K562 (cell line): Measurements from ENCODE around the gene CLDN15. TPM values are rescaled to one million over a fixed set of nuclear protein-coding genes. Genes with fewer than 3 reads are reported as not detected.

Experiments
- ATAC-seq: fragments of 200-7000 bp; cut with Tn5 transposase; 3 replicates; pipeline ENCODE4 v1.9.1; 2020; ENCODE audit warnings: moderate library complexity
- BruUV-seq: library from RNA; stranded (reverse); fragments of 400-500 nt; replicated peaks from 2 replicates; lab custom pipeline; 2021; lab: Mats Ljungman, UMichigan
- CTCF ChIA-PET: fragments of 300-600 bp; formaldehyde crosslinking; extraction: SDS; loops from one replicate; lab custom pipeline; 2021; ENCODE audit warnings: low intra/inter-chr PET ratio; lab: Yijun Ruan, JAX
- POLR2A ChIA-PET: fragments of 300-600, 350-650 bp; sonication (Branson Sonifier 250); formaldehyde crosslinking; extraction: SDS; loops from one replicate; lab custom pipeline; 2021; ENCODE audit warnings: antibody characterized with exemption, inconsistent platforms; lab: Yijun Ruan, JAX
- DNase-seq, 4 experiments: peaks; one replicate each; pipeline versions ENCODE4 v3.0.0 to v3.0.0-alpha.2; 2011 to 2018; ENCODE audit warnings: low spot score in 3 of 4, mixed read lengths in 3 of 4; ENCODE audit errors: extremely low read depth in 1 of 4
- FAIRE-seq: peaks from 2 replicates; lab custom pipeline; 2011; peaks lifted over from hg19 to GRCh38; lab: Jason Lieb, UNC
- H2AFZ ChIP-seq: 2 replicates; pipeline ENCODE4 v1.6.0; 2011; ENCODE audit warnings: low read depth, low read length, control low read depth, inconsistent platforms
- H3K27ac ChIP-seq: fragments of 200-600 bp; 3 replicates; pipeline ENCODE4 v1.8.0; 2011; ENCODE audit warnings: low read depth, mild to moderate bottlenecking, control low read depth, inconsistent platforms, low read length, moderate library complexity, mixed read lengths; ENCODE audit errors: extremely low read depth
- H3K27me3 ChIP-seq, 2 experiments: fragments of 300-600 bp in 1 of 2; 2 replicates in 1 of 2; 3 replicates in 1 of 2; pipeline versions ENCODE4 v1.6.0 to v1.8.0; 2011; ENCODE audit warnings: inconsistent platforms in 2 of 2, low read length in 2 of 2, mild to moderate bottlenecking in 1 of 2, mixed read lengths in 1 of 2, moderate library complexity in 1 of 2; ENCODE audit not compliant: control insufficient read depth in 2 of 2, insufficient read depth in 2 of 2
- H3K36me3 ChIP-seq: fragments of 300-600 bp; 3 replicates; pipeline ENCODE4 v1.8.0; 2011; ENCODE audit warnings: mild to moderate bottlenecking, low read length, inconsistent platforms; ENCODE audit not compliant: control insufficient read depth, insufficient read depth
- H3K4me1 ChIP-seq, 2 experiments: fragments of 200-600 bp in 1 of 2; replicated peaks in 1 of 2; 2 replicates in 1 of 2; 3 replicates in 1 of 2; pipeline versions ENCODE4 v1.5.1 to v1.8.0; 2011; ENCODE audit warnings: inconsistent platforms in 2 of 2, low read length in 2 of 2, mild to moderate bottlenecking in 1 of 2, mixed read lengths in 1 of 2, moderate library complexity in 1 of 2; ENCODE audit not compliant: control insufficient read depth in 2 of 2, insufficient read depth in 2 of 2
- H3K4me2 ChIP-seq: 2 replicates; pipeline ENCODE4 v1.6.1; 2011; ENCODE audit warnings: low read length, control low read depth, inconsistent platforms, mixed read lengths; ENCODE audit not compliant: insufficient read depth
- H3K4me3 ChIP-seq: fragments of 200-600 bp; sonication (generic), shearing (Covaris generic); 2 replicates; pipeline ENCODE4 v1.5.1; 2016; ENCODE audit warnings: control low read depth, inconsistent platforms
- H3K79me2 ChIP-seq: fragments of 200-600 bp; 3 replicates; pipeline ENCODE4 v1.8.0; 2011; ENCODE audit warnings: low read length, inconsistent platforms; ENCODE audit not compliant: control insufficient read depth, insufficient read depth
- H3K9ac ChIP-seq, 2 experiments: 2 replicates each; pipeline versions ENCODE4 v1.6.0 to v1.6.1; 2011; ENCODE audit warnings: low read depth in 2 of 2, low read length in 2 of 2, control low read depth in 1 of 2, inconsistent platforms in 1 of 2, mild to moderate bottlenecking in 1 of 2, mixed read lengths in 1 of 2; ENCODE audit not compliant: insufficient read depth in 1 of 2
- H3K9me1 ChIP-seq: one replicate; pipeline ENCODE4 v1.6.0; 2011; ENCODE audit warnings: inconsistent platforms, mild to moderate bottlenecking, low read length, moderate library complexity; ENCODE audit not compliant: control insufficient read depth, insufficient read depth
- H3K9me3 ChIP-seq: replicated peaks from 2 replicates; pipeline ENCODE4 v1.5.1; 2011; ENCODE audit warnings: low read depth, low read length, inconsistent platforms; ENCODE audit not compliant: control insufficient read depth, insufficient read depth
- H4K20me1 ChIP-seq: replicated peaks from 2 replicates; pipeline ENCODE4 v1.6.1; 2011; ENCODE audit warnings: low read length, inconsistent platforms, mixed read lengths; ENCODE audit not compliant: control insufficient read depth, insufficient read depth
- ATF7 ChIP-seq: fragments of 450-650 bp; IDR thresholded peaks from 2 replicates; pipeline ENCODE4 v1.7.1; 2014; ENCODE audit warnings: mild to moderate bottlenecking, moderate library complexity
- DPF2 ChIP-seq: fragments of 450-650 bp; IDR thresholded peaks from 2 replicates; pipeline ENCODE4 v1.6.1; 2016
- FOXK2 ChIP-seq, 2 experiments: fragments of 450-650 bp; IDR thresholded peaks in 1 of 2; conservative IDR thresholded peaks in 1 of 2; 2 replicates each; pipeline ENCODE4 v1.6.1; 2016; ENCODE audit warnings: low read depth in 2 of 2, mild to moderate bottlenecking in 1 of 2
- GABPB1 ChIP-seq: sonication (generic); formaldehyde crosslinking; IDR thresholded peaks from 2 replicates; pipeline ENCODE4 v1.8.0; 2022; ENCODE audit warnings: mild to moderate bottlenecking, missing genetic modification reagents
- LEF1 ChIP-seq: fragments of 450-650 bp; IDR thresholded peaks from 2 replicates; pipeline ENCODE4 v1.6.1; 2016; ENCODE audit warnings: mild to moderate bottlenecking
- PHF20 ChIP-seq: fragments of 450-650 bp; IDR thresholded peaks from 2 replicates; pipeline ENCODE4 v1.6.1; 2018; ENCODE audit not compliant: partially characterized antibody
- RBBP5 ChIP-seq: fragments of 200-600 bp; sonication (generic); IDR thresholded peaks from 2 replicates; pipeline ENCODE4 v1.6.1; 2012; ENCODE audit warnings: borderline replicate concordance, mild to moderate bottlenecking, low read length, control low read depth, inconsistent platforms; ENCODE audit not compliant: insufficient read depth, poor library complexity, severe bottlenecking
- RBFOX2 ChIP-seq: fragments of 200-400 bp; formaldehyde crosslinking; IDR thresholded peaks from 2 replicates; pipeline ENCODE4 v1.6.1; 2017; ENCODE audit warnings: low read depth, mild to moderate bottlenecking, low read length, moderate library complexity
- ZNF766 ChIP-seq: fragments of 200-800 bp; sonication (Bioruptor generic); conservative IDR thresholded peaks from 2 replicates; pipeline ENCODE4 v1.6.1; 2016; ENCODE audit warnings: missing genetic modification characterization, missing compliant biosample characterization
- WGBS: fragments of 100-300 bp; shearing (Covaris generic); methylation state at CpG from one replicate; pipeline ENCODE4 v1.1.6; 2016; ENCODE audit warnings: low coverage, mixed read lengths; ENCODE audit not compliant: insufficient coverage; ENCODE audit errors: missing lambda C conversion rate; 5-methylcytosine and 5-hydroxymethylcytosine counted together
- in situ Hi-C: fragments of 300-500 bp; cut with MboI; formaldehyde crosslinking; loops from 4 replicates; pipeline ENCODE4 v1.15.0; 2018; ENCODE audit warnings: inconsistent platforms, mixed read lengths
- intact Hi-C: fragments of 100-400 bp; cut with micrococcal nuclease; formaldehyde crosslinking; loops from 2 replicates; pipeline ENCODE4 v1.14.2; 2022
- polyA plus RNA-seq, 8 experiments: library from polyadenylated mRNA; depleted of rRNA in 4 of 8; stranded (reverse) in 5 of 8; unstranded in 3 of 8; fragments of >200 nt; fragmentation: Nextera tagmentation in 2 of 8; fragmentation: Illumina TruSeq in 1 of 8; extraction: Ambion mirVana in 2 of 8; extraction: Trizol in 1 of 8; gene quantifications; 2 replicates each; pipeline versions ENCODE4 v1.2.1 to v1.2.3, GENCODE V29; 2011 to 2014; ENCODE audit warnings: inconsistent platforms in 1 of 8, missing spikeins in 1 of 8
- total RNA-seq, 7 experiments: library from RNA; depleted of rRNA in 6 of 7; stranded (reverse); fragments of >200 nt in 6 of 7; fragmentation: Illumina TruSeq in 2 of 7; extraction: Trizol in 2 of 7; gene quantifications; 2 replicates each; pipeline versions ENCODE4 v1.2.1 to v1.2.3, GENCODE V29; 2011 to 2021; ENCODE audit warnings: low replicate concordance in 1 of 7
- TF ChIP-seq, protein P1 (sequence below), 2 experiments: fragments of 150-350 bp in 1 of 2; IDR thresholded peaks; 2 replicates each; pipeline ENCODE4 v1.6.1; 2012 to 2016; ENCODE audit warnings: low read depth in 2 of 2, low read length in 2 of 2, mild to moderate bottlenecking in 1 of 2, moderate library complexity in 1 of 2

CLDN15 gene
- total and polyA plus RNA-seq, 9 of the 15 experiments (the other 6 are each of a cell fraction or from before 2014, with no cell fraction given) = 0.32 to 14.5 (median 7.4) TPM

DNA sequence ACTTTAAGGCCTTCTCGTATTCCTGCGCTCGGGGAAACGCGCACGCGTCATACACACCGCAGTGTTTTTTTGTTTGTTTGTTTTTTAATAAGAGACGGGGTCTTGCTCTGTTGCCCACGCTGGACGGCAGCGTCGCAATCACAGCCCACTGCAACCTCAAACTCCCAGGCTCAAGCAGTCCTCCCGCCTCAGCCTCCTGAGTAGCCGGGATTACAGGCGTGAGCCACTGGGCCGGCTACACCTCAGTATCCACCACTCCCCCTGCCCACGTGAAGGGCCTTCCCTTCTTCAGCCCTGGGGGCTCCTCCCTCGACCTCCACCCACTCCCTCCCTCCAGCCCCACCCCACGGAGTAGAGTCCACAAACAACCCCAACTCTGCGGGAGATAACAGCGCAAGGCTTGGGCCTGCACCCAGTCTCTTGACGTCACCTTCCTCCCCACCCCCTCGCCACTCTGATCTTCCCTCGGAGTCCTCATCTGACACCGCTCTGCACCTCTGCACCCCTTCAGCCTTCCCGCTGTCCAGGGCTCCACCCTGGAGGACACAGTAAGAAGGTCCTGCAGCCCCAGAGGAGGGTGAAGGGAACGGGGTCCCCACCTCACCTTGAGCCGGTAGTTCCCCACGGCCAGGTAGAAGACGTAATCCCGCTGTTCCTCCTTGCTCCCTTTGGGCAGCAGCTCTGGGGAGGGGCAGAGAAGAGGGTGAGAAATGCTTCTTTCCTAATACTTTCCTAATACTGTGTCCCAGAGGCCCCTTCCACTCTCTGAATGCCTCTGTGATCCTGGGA, 2.8 kb upstream of the CLDN15 start (continued):
- TF ChIP-seq ZNF766 (CRISPR knock-in tag) (no peak), DPF2 (peak; percentile 74), FOXK2 (conservative IDR thresholded peaks at IDR 0.05 in 1 of 2, IDR thresholded peaks at IDR 0.05 in 1 of 2; ENCODE audit: low read depth in 2 of 2) (peak in 1 of 2 experiments; percentile 42; a peak in 1 of 4 replicates), GABPB1 (CRISPR knock-in tag) (no peak), RBBP5 (no peak), ATF7 (peak; percentile 91), LEF1 (peak; percentile 60; the same call in 1 of the 2 replicates)

DNA sequence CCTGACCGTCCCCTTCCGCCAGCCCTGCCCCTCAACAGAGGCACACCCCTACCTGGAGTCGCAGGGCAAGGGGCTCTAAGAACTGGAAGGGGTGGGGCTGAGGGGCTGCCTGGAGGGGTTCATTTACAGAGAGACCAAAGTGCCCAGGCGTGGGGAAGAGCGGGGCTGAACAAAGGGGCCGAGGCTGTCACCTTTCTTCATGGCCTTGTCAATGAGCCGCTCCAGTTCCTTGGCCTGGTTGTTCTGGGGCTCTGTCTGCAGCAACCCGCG, 2.3 kb upstream of the CLDN15 start:
- 92% methylated on average over 9 of the region's 9 CpGs for WGBS
- no peaks in the 10 kb centered on the region for H3K27me3 ChIP-seq
- FAIRE-seq (no peak), DNase-seq (peak in 2 of 4 experiments; percentile 10 to 14), ATAC-seq (no peak)
- H4K20me1 ChIP-seq = peaks cover 7% of the 10 kb centered on the region; the same call in 1 of the 2 replicates
- in situ Hi-C loops = no loop called here
- peaks cover 32% of the 10 kb centered on the region for H3K79me2 ChIP-seq
- CTCF ChIA-PET = no interaction called here
- no peak overlapping the region for H2AFZ ChIP-seq
- peaks cover 19 to 78% of the 10 kb centered on the region in 2 experiments; a peak in 4 of 5 replicates for H3K4me1 ChIP-seq
- intact Hi-C loops = no loop called here
- H3K4me3 ChIP-seq = no peak overlapping the region
- no peak overlapping the region for H3K4me2 ChIP-seq
- H3K27ac ChIP-seq = peak overlapping the region; percentile 24; the same call in 1 of the 3 replicates
- POLR2A ChIA-PET = no interaction called here
- no peaks in the 10 kb centered on the region for H3K9me1 ChIP-seq
- TF ChIP-seq PHF20 = no peak
- TF ChIP-seq, protein P1, sequence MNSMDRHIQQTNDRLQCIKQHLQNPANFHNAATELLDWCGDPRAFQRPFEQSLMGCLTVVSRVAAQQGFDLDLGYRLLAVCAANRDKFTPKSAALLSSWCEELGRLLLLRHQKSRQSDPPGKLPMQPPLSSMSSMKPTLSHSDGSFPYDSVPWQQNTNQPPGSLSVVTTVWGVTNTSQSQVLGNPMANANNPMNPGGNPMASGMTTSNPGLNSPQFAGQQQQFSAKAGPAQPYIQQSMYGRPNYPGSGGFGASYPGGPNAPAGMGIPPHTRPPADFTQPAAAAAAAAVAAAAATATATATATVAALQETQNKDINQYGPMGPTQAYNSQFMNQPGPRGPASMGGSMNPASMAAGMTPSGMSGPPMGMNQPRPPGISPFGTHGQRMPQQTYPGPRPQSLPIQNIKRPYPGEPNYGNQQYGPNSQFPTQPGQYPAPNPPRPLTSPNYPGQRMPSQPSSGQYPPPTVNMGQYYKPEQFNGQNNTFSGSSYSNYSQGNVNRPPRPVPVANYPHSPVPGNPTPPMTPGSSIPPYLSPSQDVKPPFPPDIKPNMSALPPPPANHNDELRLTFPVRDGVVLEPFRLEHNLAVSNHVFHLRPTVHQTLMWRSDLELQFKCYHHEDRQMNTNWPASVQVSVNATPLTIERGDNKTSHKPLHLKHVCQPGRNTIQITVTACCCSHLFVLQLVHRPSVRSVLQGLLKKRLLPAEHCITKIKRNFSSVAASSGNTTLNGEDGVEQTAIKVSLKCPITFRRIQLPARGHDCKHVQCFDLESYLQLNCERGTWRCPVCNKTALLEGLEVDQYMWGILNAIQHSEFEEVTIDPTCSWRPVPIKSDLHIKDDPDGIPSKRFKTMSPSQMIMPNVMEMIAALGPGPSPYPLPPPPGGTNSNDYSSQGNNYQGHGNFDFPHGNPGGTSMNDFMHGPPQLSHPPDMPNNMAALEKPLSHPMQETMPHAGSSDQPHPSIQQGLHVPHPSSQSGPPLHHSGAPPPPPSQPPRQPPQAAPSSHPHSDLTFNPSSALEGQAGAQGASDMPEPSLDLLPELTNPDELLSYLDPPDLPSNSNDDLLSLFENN (IDR thresholded peaks at IDR 0.05; ENCODE audit: low read depth in 2 of 2, low read length in 2 of 2) = no peak
- peak; percentile 1; the same call in 1 of the 2 replicates for TF ChIP-seq RBFOX2
- BruUV-seq = no TSS peak
- no peaks in the 10 kb centered on the region for H3K9me3 ChIP-seq
- peaks cover 56% of the 10 kb centered on the region for H3K36me3 ChIP-seq
- H3K9ac ChIP-seq = peak overlapping the region in 1 of 2 experiments; percentile 39; a peak in 2 of 4 replicates
